HCT116 (cell line): ENCODE measurements around the gene CAVIN2.

ENCODE experiments used
- CTCF ChIP-seq, 3 experiments: fragments of 200-600 bp in 1 of 3; sonication (generic) in 1 of 3; IDR thresholded peaks in 2 of 3; conservative IDR thresholded peaks in 1 of 3; 2 replicates each; pipeline ENCODE4 v1.5.1; 2012 to 2017; ENCODE audit warnings: low read depth in 2 of 3, low read length in 2 of 3, antibody characterized with exemption in 1 of 3, borderline replicate concordance in 1 of 3, control low read depth in 1 of 3, mild to moderate bottlenecking in 1 of 3, mixed read lengths in 1 of 3, mixed run types in 1 of 3, moderate library complexity in 1 of 3; ENCODE audit not compliant: insufficient read depth in 1 of 3
- ELF1 ChIP-seq: IDR thresholded peaks from 2 replicates; pipeline ENCODE4 v1.6.1; 2012; ENCODE audit warnings: low read depth, borderline replicate concordance
- EZH2phosphoT487 ChIP-seq: fragments of 200-600 bp; IDR thresholded peaks from 2 replicates; pipeline ENCODE4 v1.6.1; 2018; ENCODE audit warnings: antibody characterized with exemption, borderline replicate concordance
- FOSL1 ChIP-seq: IDR thresholded peaks from 2 replicates; pipeline ENCODE4 v1.6.1; 2012; ENCODE audit warnings: low read depth
- POLR2A ChIP-seq: IDR thresholded peaks from 2 replicates; pipeline ENCODE4 v1.7.0; 2011; ENCODE audit warnings: borderline replicate concordance; ENCODE audit not compliant: insufficient read depth, insufficient read length; ENCODE audit errors: extremely low read depth
- YY1 ChIP-seq: IDR thresholded peaks from 2 replicates; pipeline ENCODE4 v1.6.1; 2011; ENCODE audit warnings: low read length, low read depth, moderate library complexity, mild to moderate bottlenecking; ENCODE audit not compliant: insufficient replicate concordance; ENCODE audit errors: extremely low read depth

GRCh38 chr2:191833356-191833755, 13.5 kb downstream of the CAVIN2 start:
- no peak for TF ChIP-seq YY1
- no peak for TF ChIP-seq CTCF (IDR thresholded peaks at IDR 0.05 in 2 of 3, conservative IDR thresholded peaks at IDR 0.05 in 1 of 3; ENCODE audit: borderline replicate concordance in 1 of 3, insufficient read depth in 1 of 3, low read depth in 2 of 3, low read length in 2 of 3)
- TF ChIP-seq POLR2A, result no peak
- no peak for TF ChIP-seq EZH2phosphoT487
- TF ChIP-seq FOSL1, result no peak
- TF ChIP-seq ELF1, result no peak
